ENCODE results near the gene RBM47.
A peak's percentile ranks its signal among the peaks of the same experiment; 100 is the strongest.

The RBM47 gene

GRCh38 chr4:40629401-40630334, at the start of gene RBM47:
Gene RBM47 (minus strand): TSS chr4:40629864. CDS start chr4:40438893, 190,971 bp downstream.
- H3K27ac ChIP-seq (ENCODE audit: low read depth, low read length), result peak within 1 kb of the TSS; percentile 93
- H3K9me3 ChIP-seq (ENCODE audit: control insufficient read depth, insufficient read depth, low read depth, low read length), result no peaks in the 10 kb centered on the region
- H3K4me3 ChIP-seq (ENCODE audit: low read depth, low read length), result peak within 1 kb of the TSS; percentile 72
- H3K9ac ChIP-seq (ENCODE audit: low read length), result peak within 1 kb of the TSS; percentile 93
- H3K36me3 ChIP-seq (ENCODE audit: control insufficient read depth, insufficient read depth, low read length), result peaks cover 6% of the 10 kb centered on the region; the same call in 1 of the 2 replicates
- no peaks in the 10 kb centered on the region for H3K27me3 ChIP-seq (ENCODE audit: control insufficient read depth, insufficient read depth, low read length)
- peaks cover 41% of the 10 kb centered on the region for H3K4me1 ChIP-seq (ENCODE audit: control insufficient read depth, insufficient read depth, low read length)

DNA sequence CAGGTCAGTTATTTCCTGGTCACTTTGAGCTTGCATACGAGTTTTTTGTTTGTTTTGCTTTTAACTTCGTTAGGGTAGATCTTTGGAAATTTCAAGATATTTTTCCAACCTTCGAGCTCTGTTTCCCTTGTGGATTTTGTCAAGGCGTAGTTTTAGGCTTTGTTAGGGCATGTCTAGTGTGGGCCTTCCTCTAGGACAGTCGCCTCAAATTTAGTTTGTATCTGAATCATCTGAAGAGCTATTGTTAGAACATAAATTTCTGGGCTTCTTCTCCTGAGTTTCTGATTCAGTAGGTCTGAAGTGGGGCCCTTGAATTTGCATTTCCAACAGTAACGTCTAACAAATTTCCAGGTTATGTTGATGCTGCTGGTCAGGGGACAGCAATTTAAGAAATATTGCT, 48.8 kb upstream of the RBM47 start:
- no peak overlapping the region for H3K4me3 ChIP-seq (ENCODE audit: low read depth, low read length)
- no peak overlapping the region for H3K27ac ChIP-seq (ENCODE audit: low read depth, low read length)
- no peaks in the 10 kb centered on the region for H3K9me3 ChIP-seq (ENCODE audit: control insufficient read depth, insufficient read depth, low read depth, low read length)
- H3K4me1 ChIP-seq (ENCODE audit: control insufficient read depth, insufficient read depth, low read length), result peaks cover 12% of the 10 kb centered on the region
- no peaks in the 10 kb centered on the region for H3K27me3 ChIP-seq (ENCODE audit: control insufficient read depth, insufficient read depth, low read length)
- no peaks in the 10 kb centered on the region for H3K36me3 ChIP-seq (ENCODE audit: control insufficient read depth, insufficient read depth, low read length)
- no peak overlapping the region for H3K9ac ChIP-seq (ENCODE audit: low read length)

DNA sequence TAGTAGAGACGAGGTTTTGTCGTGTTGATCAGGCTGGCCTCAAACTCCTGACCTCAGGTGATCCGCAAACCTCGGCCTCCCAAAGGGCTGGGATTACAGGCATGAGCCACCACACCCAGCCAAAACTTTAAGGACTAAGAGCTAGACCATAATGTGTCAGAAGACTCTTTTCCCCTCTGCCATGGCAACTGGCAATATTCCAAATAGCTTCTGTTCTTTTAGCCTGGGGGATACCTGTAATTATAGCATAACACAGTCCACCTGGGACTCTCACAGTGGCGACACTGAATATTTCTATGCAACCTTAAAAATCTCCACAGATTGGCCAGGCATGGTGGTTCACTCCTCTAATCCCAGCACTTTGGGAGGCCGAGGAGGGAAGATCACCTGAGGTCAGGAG, 45.5 kb upstream of the RBM47 start:
- Histone ChIP-seq H3K27ac (ENCODE audit: low read depth, low read length) (no peak overlapping the region), H3K4me1 (ENCODE audit: control insufficient read depth, insufficient read depth, low read length) (peaks cover 23% of the 10 kb centered on the region)

DNA sequence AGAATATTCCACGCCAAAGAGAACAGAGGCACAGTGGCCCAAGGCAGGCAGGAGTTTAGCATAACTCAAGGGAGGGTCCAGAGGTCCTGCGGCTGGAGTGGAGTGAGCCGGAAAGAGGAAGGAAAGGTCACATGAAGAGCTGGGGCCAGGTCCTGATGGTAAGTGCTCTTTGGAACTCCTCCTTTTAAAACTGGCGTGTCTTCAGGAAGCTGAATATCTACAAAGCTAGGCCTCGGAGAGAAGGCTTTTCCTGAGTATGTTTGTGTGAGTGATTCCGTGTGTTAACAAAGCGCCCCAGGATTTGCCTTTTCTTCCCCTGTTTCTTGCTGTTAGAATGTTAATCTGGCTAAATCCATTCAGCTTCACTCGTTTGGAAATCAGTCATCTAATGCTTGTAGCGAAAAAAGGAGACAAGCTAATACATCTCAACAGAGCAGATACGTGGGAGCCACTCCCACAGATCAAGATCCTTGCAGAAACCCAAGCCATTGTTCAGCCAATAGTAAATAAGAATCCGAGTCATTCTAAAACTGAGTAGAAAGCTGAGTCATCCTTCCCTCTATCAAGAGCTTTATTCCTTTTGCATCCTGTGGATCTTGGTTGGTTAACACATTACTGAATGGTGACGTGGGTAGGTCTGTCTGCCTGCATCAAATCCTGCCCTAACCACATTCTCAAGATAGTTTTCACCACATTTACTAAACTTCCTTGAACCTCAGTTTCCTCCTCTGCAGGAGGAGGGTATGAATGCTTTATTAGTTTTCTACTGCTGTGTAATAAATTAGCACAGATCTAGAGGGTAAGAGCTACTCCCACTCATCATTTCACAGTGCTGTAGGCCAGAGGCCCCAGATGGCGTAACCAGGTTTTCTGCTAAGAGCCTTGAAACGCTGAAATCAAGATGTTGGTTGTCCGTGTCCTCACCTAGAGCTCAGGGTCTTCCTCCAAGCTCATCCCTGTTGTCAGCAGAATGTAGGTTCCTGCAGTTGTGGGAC, 43.2 kb upstream of the RBM47 start:
- Histone ChIP-seq H3K4me1 (ENCODE audit: control insufficient read depth, insufficient read depth, low read length) (peaks cover 18% of the 10 kb centered on the region), H3K4me3 (ENCODE audit: low read depth, low read length) (peak overlapping the region; percentile 20; the same call in 1 of the 2 replicates), H3K36me3 (ENCODE audit: control insufficient read depth, insufficient read depth, low read length) (no peaks in the 10 kb centered on the region), H3K9ac (ENCODE audit: low read length) (peak overlapping the region; percentile 69), H3K9me3 (ENCODE audit: control insufficient read depth, insufficient read depth, low read depth, low read length) (no peaks in the 10 kb centered on the region), H3K27ac (ENCODE audit: low read depth, low read length) (peak overlapping the region; percentile 90), H3K27me3 (ENCODE audit: control insufficient read depth, insufficient read depth, low read length) (no peaks in the 10 kb centered on the region)

More for the DNA sequence above, 45.5 kb upstream of the RBM47 start:
- H3K27me3 ChIP-seq (ENCODE audit: control insufficient read depth, insufficient read depth, low read length), result no peaks in the 10 kb centered on the region
- no peaks in the 10 kb centered on the region for H3K9me3 ChIP-seq (ENCODE audit: control insufficient read depth, insufficient read depth, low read depth, low read length)
- H3K9ac ChIP-seq (ENCODE audit: low read length), result no peak overlapping the region
- H3K4me3 ChIP-seq (ENCODE audit: low read depth, low read length), result no peak overlapping the region
- H3K36me3 ChIP-seq (ENCODE audit: control insufficient read depth, insufficient read depth, low read length), result no peaks in the 10 kb centered on the region

DNA sequence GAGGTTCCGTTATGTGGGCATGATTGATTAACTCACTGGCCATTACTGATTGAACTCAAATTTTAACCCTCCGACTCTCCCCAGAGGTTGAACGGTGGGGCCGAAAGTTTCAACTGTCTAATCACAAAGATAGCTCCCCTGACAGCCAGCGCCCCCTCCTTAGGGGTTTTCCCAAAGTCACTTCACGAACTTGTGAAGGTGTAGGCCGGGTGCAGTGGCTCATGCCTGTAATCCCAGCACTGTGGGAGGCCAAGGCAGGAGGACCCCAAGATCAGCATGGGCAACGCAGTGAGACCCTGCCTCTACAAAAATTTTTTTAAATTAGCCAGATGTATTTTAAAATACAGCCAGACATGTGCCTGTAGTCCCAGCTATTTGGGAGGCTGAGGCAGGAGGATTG, 39.8 kb upstream of the RBM47 start:
- no peak overlapping the region for H3K27ac ChIP-seq (ENCODE audit: low read depth, low read length)
- H3K4me3 ChIP-seq (ENCODE audit: low read depth, low read length), result no peak overlapping the region
- no peaks in the 10 kb centered on the region for H3K9me3 ChIP-seq (ENCODE audit: control insufficient read depth, insufficient read depth, low read depth, low read length)
- H3K27me3 ChIP-seq (ENCODE audit: control insufficient read depth, insufficient read depth, low read length), result no peaks in the 10 kb centered on the region
- no peaks in the 10 kb centered on the region for H3K36me3 ChIP-seq (ENCODE audit: control insufficient read depth, insufficient read depth, low read length)
- peaks cover 18% of the 10 kb centered on the region for H3K4me1 ChIP-seq (ENCODE audit: control insufficient read depth, insufficient read depth, low read length)
- H3K9ac ChIP-seq (ENCODE audit: low read length), result no peak overlapping the region

- Histone ChIP-seq H3K9me3 (ENCODE audit: control insufficient read depth, insufficient read depth, low read depth, low read length) (no peaks in the 10 kb centered on the region), H3K4me1 (ENCODE audit: control insufficient read depth, insufficient read depth, low read length) (peaks cover 12% of the 10 kb centered on the region), H3K4me3 (ENCODE audit: low read depth, low read length) (no peak overlapping the region), H3K27me3 (ENCODE audit: control insufficient read depth, insufficient read depth, low read length) (no peaks in the 10 kb centered on the region), H3K27ac (ENCODE audit: low read depth, low read length) (no peak overlapping the region), H3K36me3 (ENCODE audit: control insufficient read depth, insufficient read depth, low read length) (no peaks in the 10 kb centered on the region), H3K9ac (ENCODE audit: low read length) (no peak overlapping the region)
Measured at GRCh38 chr4:40665842-40666241, 36.2 kb upstream of the RBM47 start.

GRCh38 chr4:40662962-40663604, 33.4 kb upstream of the RBM47 start:
- no peak overlapping the region for H3K4me3 ChIP-seq (ENCODE audit: low read depth, low read length)
- no peak overlapping the region for H3K9ac ChIP-seq (ENCODE audit: low read length)
- H3K27ac ChIP-seq (ENCODE audit: low read depth, low read length), result no peak overlapping the region
- H3K4me1 ChIP-seq (ENCODE audit: control insufficient read depth, insufficient read depth, low read length), result peaks cover 9% of the 10 kb centered on the region
- no peaks in the 10 kb centered on the region for H3K36me3 ChIP-seq (ENCODE audit: control insufficient read depth, insufficient read depth, low read length)
- no peaks in the 10 kb centered on the region for H3K9me3 ChIP-seq (ENCODE audit: control insufficient read depth, insufficient read depth, low read depth, low read length)
- no peaks in the 10 kb centered on the region for H3K27me3 ChIP-seq (ENCODE audit: control insufficient read depth, insufficient read depth, low read length)

GRCh38 chr4:40661803-40662202, 32.1 kb upstream of the RBM47 start:
- peaks cover 9% of the 10 kb centered on the region for H3K4me1 ChIP-seq (ENCODE audit: control insufficient read depth, insufficient read depth, low read length)
- H3K4me3 ChIP-seq (ENCODE audit: low read depth, low read length), result no peak overlapping the region
- H3K9ac ChIP-seq (ENCODE audit: low read length), result no peak overlapping the region
- H3K9me3 ChIP-seq (ENCODE audit: control insufficient read depth, insufficient read depth, low read depth, low read length), result no peaks in the 10 kb centered on the region
- H3K36me3 ChIP-seq (ENCODE audit: control insufficient read depth, insufficient read depth, low read length), result no peaks in the 10 kb centered on the region
- H3K27me3 ChIP-seq (ENCODE audit: control insufficient read depth, insufficient read depth, low read length), result no peaks in the 10 kb centered on the region
- H3K27ac ChIP-seq (ENCODE audit: low read depth, low read length), result no peak overlapping the region

GRCh38 chr4:40656201-40656863, 26.7 kb upstream of the RBM47 start:
- H3K9ac ChIP-seq (ENCODE audit: low read length), result no peak overlapping the region
- H3K4me1 ChIP-seq (ENCODE audit: control insufficient read depth, insufficient read depth, low read length), result peaks cover 9% of the 10 kb centered on the region
- no peak overlapping the region for H3K4me3 ChIP-seq (ENCODE audit: low read depth, low read length)
- H3K27me3 ChIP-seq (ENCODE audit: control insufficient read depth, insufficient read depth, low read length), result no peaks in the 10 kb centered on the region
- H3K9me3 ChIP-seq (ENCODE audit: control insufficient read depth, insufficient read depth, low read depth, low read length), result no peaks in the 10 kb centered on the region
- H3K36me3 ChIP-seq (ENCODE audit: control insufficient read depth, insufficient read depth, low read length), result no peaks in the 10 kb centered on the region
- no peak overlapping the region for H3K27ac ChIP-seq (ENCODE audit: low read depth, low read length)

GRCh38 chr4:40651280-40651679, 21.6 kb upstream of the RBM47 start:
- no peaks in the 10 kb centered on the region for H3K36me3 ChIP-seq (ENCODE audit: control insufficient read depth, insufficient read depth, low read length)
- H3K27ac ChIP-seq (ENCODE audit: low read depth, low read length), result peak overlapping the region; percentile 2; the same call in 1 of the 2 replicates
- H3K4me3 ChIP-seq (ENCODE audit: low read depth, low read length), result no peak overlapping the region
- no peaks in the 10 kb centered on the region for H3K27me3 ChIP-seq (ENCODE audit: control insufficient read depth, insufficient read depth, low read length)
- no peak overlapping the region for H3K9ac ChIP-seq (ENCODE audit: low read length)
- H3K4me1 ChIP-seq (ENCODE audit: control insufficient read depth, insufficient read depth, low read length), result peaks cover 27% of the 10 kb centered on the region
- no peaks in the 10 kb centered on the region for H3K9me3 ChIP-seq (ENCODE audit: control insufficient read depth, insufficient read depth, low read depth, low read length)

All from HUES6 (cell line).